IMR-90 (cell line): ENCODE data around the gene CYB561D2. TPM values are rescaled to one million over a fixed set of nuclear protein-coding genes. Genes with fewer than 3 reads are reported as not detected.

Experiments used
- ATAC-seq: fragments of 200-7000 bp; cut with Tn5 transposase; 2 replicates; pipeline ENCODE4 v1.9.1; 2020; ENCODE audit warnings: low read depth, mild to moderate bottlenecking, moderate library complexity
- BruUV-seq: library from RNA; stranded (reverse); fragments of 400-500 nt; replicated peaks from 2 replicates; lab custom pipeline; 2021; lab: Mats Ljungman, UMichigan
- CTCF ChIA-PET: fragments of 300-600 bp; formaldehyde crosslinking; extraction: SDS; loops from one replicate; lab custom pipeline; 2021; ENCODE audit warnings: antibody characterized with exemption; lab: Yijun Ruan, JAX
- POLR2A ChIA-PET: fragments of 300-600 bp; sonication (Branson Sonifier 250); formaldehyde crosslinking; loops from one replicate; lab custom pipeline; 2022; ENCODE audit warnings: antibody characterized with exemption; ENCODE audit not compliant: unreplicated experiment; lab: Charles Lee
- DNase-seq: peaks from one replicate; pipeline ENCODE4 v3.0.0; 2013
- H2AFZ ChIP-seq: replicated peaks from 2 replicates; pipeline ENCODE3; 2013; ENCODE audit warnings: low read length, mild to moderate bottlenecking; ENCODE audit not compliant: poor library complexity
- H2AK5ac ChIP-seq: 2 replicates; pipeline ENCODE4 v1.6.1; 2013; ENCODE audit warnings: low read depth, low read length, inconsistent platforms
- H2AK9ac ChIP-seq: replicated peaks from 2 replicates; pipeline ENCODE3; 2013; ENCODE audit warnings: mild to moderate bottlenecking, low read depth, low read length, moderate library complexity; ENCODE audit not compliant: poor library complexity
- H2BK120ac ChIP-seq: 2 replicates; pipeline ENCODE4 v1.6.1; 2013; ENCODE audit warnings: low read depth, low read length, inconsistent platforms
- H2BK15ac ChIP-seq: 3 replicates; pipeline ENCODE4 v1.6.1; 2013; ENCODE audit warnings: low read depth, low read length, inconsistent platforms
- H2BK20ac ChIP-seq: 2 replicates; pipeline ENCODE4 v1.6.1; 2013; ENCODE audit warnings: low read depth, mild to moderate bottlenecking, inconsistent platforms, low read length, moderate library complexity
- H2BK5ac ChIP-seq: 2 replicates; pipeline ENCODE4 v1.6.1; 2013; ENCODE audit warnings: mild to moderate bottlenecking, low read depth, low read length, inconsistent platforms; ENCODE audit not compliant: poor library complexity, severe bottlenecking
- H3K14ac ChIP-seq: replicated peaks from 2 replicates; pipeline ENCODE4 v1.6.1; 2013; ENCODE audit warnings: low read depth, low read length, inconsistent platforms
- H3K18ac ChIP-seq: 2 replicates; pipeline ENCODE4 v1.6.1; 2013; ENCODE audit warnings: low read depth, low read length, control low read depth
- H3K23ac ChIP-seq: 2 replicates; pipeline ENCODE4 v1.6.1; 2013; ENCODE audit warnings: low read depth, low read length, inconsistent platforms
- H3K27ac ChIP-seq: 2 replicates; pipeline ENCODE4 v1.5.1; 2013; ENCODE audit warnings: mild to moderate bottlenecking, control low read depth, low read length; ENCODE audit not compliant: insufficient read depth
- H3K27me3 ChIP-seq: 2 replicates; pipeline ENCODE4 v1.6.1; 2013; ENCODE audit warnings: low read length; ENCODE audit not compliant: control insufficient read depth, insufficient read depth
- H3K36me3 ChIP-seq: 2 replicates; pipeline ENCODE4 v1.6.1; 2013; ENCODE audit warnings: low read length, mixed read lengths; ENCODE audit not compliant: control insufficient read depth, insufficient read depth
- H3K4ac ChIP-seq: 2 replicates; pipeline ENCODE4 v1.6.1; 2013; ENCODE audit warnings: low read depth, low read length, inconsistent platforms
- H3K4me1 ChIP-seq: 2 replicates; pipeline ENCODE4 v1.6.1; 2013; ENCODE audit warnings: low read length, mixed read lengths; ENCODE audit not compliant: control insufficient read depth, insufficient read depth
- H3K4me2 ChIP-seq: 2 replicates; pipeline ENCODE4 v1.6.1; 2013; ENCODE audit warnings: low read depth, mild to moderate bottlenecking, control low read depth, low read length, moderate library complexity
- H3K4me3 ChIP-seq: 2 replicates; pipeline ENCODE4 v1.5.1; 2013; ENCODE audit warnings: low read depth, mild to moderate bottlenecking, control low read depth, low read length, moderate library complexity; ENCODE audit not compliant: insufficient read depth
- H3K56ac ChIP-seq: 2 replicates; pipeline ENCODE4 v1.6.1; 2013; ENCODE audit warnings: low read length, inconsistent platforms; ENCODE audit not compliant: insufficient read depth; ENCODE audit errors: extremely low read depth
- H3K79me1 ChIP-seq, 2 experiments: 2 replicates each; pipeline ENCODE4 v1.6.1; 2013; ENCODE audit warnings: low read length in 2 of 2, inconsistent platforms in 1 of 2, low read depth in 1 of 2
- H3K9ac ChIP-seq: 2 replicates; pipeline ENCODE4 v1.6.1; 2013; ENCODE audit warnings: low read depth, low read length, control low read depth
- H3K9me1 ChIP-seq: 2 replicates; pipeline ENCODE4 v1.6.1; 2013; ENCODE audit warnings: low read length, inconsistent platforms; ENCODE audit not compliant: insufficient read depth
- H3K9me3 ChIP-seq: 2 replicates; pipeline ENCODE4 v1.6.1; 2013; ENCODE audit warnings: low read length; ENCODE audit not compliant: control insufficient read depth, insufficient read depth
- H4K20me1 ChIP-seq: 2 replicates; pipeline ENCODE4 v1.6.1; 2013; ENCODE audit warnings: low read length, inconsistent platforms; ENCODE audit not compliant: insufficient read depth
- H4K5ac ChIP-seq: 2 replicates; pipeline ENCODE4 v1.6.1; 2013; ENCODE audit warnings: mild to moderate bottlenecking, low read depth, low read length, control low read depth
- H4K8ac ChIP-seq, 2 experiments: 2 replicates each; pipeline ENCODE4 v1.6.1; 2013; ENCODE audit warnings: low read depth in 2 of 2, low read length in 2 of 2, control low read depth in 1 of 2, inconsistent platforms in 1 of 2
- H4K91ac ChIP-seq: 2 replicates; pipeline ENCODE4 v1.6.1; 2013; ENCODE audit warnings: low read depth, low read length, inconsistent platforms; ENCODE audit not compliant: insufficient read depth
- BHLHE40 ChIP-seq: fragments of 150-350 bp; IDR thresholded peaks from 2 replicates; pipeline ENCODE4 v1.6.1; 2016; ENCODE audit warnings: mild to moderate bottlenecking, low read depth, low read length
- MAFK ChIP-seq: IDR thresholded peaks from 2 replicates; pipeline ENCODE4 v1.6.1; 2012; ENCODE audit warnings: low read depth, low read length, improper control_type of control experiment
- MAZ ChIP-seq: IDR thresholded peaks from 2 replicates; pipeline ENCODE4 v1.6.1; 2012; ENCODE audit warnings: low read depth, mild to moderate bottlenecking, low read length, improper control_type of control experiment, moderate library complexity, borderline replicate concordance
- POLR2A ChIP-seq: IDR thresholded peaks from 2 replicates; pipeline ENCODE4 v1.6.1; 2012; ENCODE audit warnings: mild to moderate bottlenecking, low read depth, low read length
- RAD21 ChIP-seq: IDR thresholded peaks from 2 replicates; pipeline ENCODE4 v1.6.1; 2012; ENCODE audit warnings: low read length, improper control_type of control experiment
- RFX5 ChIP-seq: IDR thresholded peaks from 2 replicates; pipeline ENCODE4 v1.8.0; 2012; ENCODE audit warnings: low read depth, mild to moderate bottlenecking, low read length, moderate library complexity
- SMC3 ChIP-seq: fragments of 150-350 bp; IDR thresholded peaks from 2 replicates; pipeline ENCODE4 v1.6.1; 2016; ENCODE audit warnings: low read depth, mild to moderate bottlenecking, antibody characterized with exemption, low read length, moderate library complexity
- USF2 ChIP-seq: fragments of 150-350 bp; IDR thresholded peaks from 2 replicates; pipeline ENCODE4 v1.6.1; 2017; ENCODE audit warnings: mild to moderate bottlenecking, antibody characterized with exemption, low read length, low read depth
- WGBS, 2 experiments: methylation state at CpG; one replicate each; pipeline versions ENCODE4 v1.1.5 to v1.1.7; 2013; ENCODE audit warnings: missing lambda C conversion rate in 2 of 2; ENCODE audit not compliant: insufficient read length in 1 of 2; ENCODE audit errors: extremely low coverage in 2 of 2; 5-methylcytosine and 5-hydroxymethylcytosine counted together
- dilution Hi-C: fragments of 300-500 bp; cut with HindIII; formaldehyde crosslinking; loops from one replicate; pipeline ENCODE4 v1.14.3; 2018; ENCODE audit warnings: low sequenced_read_pairs; ENCODE audit not compliant: unreplicated experiment
- in situ Hi-C: fragments of 300-500 bp; cut with MboI; formaldehyde crosslinking; loops from 3 replicates; pipeline ENCODE4 v1.14.3; 2019; ENCODE audit warnings: low sequenced_read_pairs, inconsistent platforms, mixed read lengths
- intact Hi-C: fragments of 100-400 bp; cut with micrococcal nuclease; formaldehyde crosslinking; loops from 2 replicates; pipeline ENCODE4 v1.10.0; 2022
- polyA plus RNA-seq, 3 experiments: library from polyadenylated mRNA; depleted of rRNA; stranded (reverse); fragments of >200 nt; gene quantifications; 2 replicates each; pipeline ENCODE4 v1.2.3, GENCODE V29; 2012; ENCODE audit warnings: low replicate concordance in 1 of 3
- total RNA-seq: library from RNA; depleted of rRNA; stranded (reverse); fragments of >200 nt; gene quantifications from 2 replicates; pipeline ENCODE4 v1.2.3, GENCODE V29; 2012

CYB561D2 gene
- total and polyA plus RNA-seq, 2 of the 4 experiments (the other 2 are of a cell fraction) = 29.2 to 31.7 TPM

- BruUV-seq = no TSS peak
- H3K27ac ChIP-seq = no peak overlapping the region
- H3K14ac ChIP-seq = no peak overlapping the region
- H2AK9ac ChIP-seq = no peak overlapping the region
- in situ Hi-C loops (no loop called here), dilution Hi-C loops (no loop called here), intact Hi-C loops (no loop called here)
- no peak overlapping the region for H2BK20ac ChIP-seq
- H4K20me1 ChIP-seq = no peaks in the 10 kb centered on the region
- H3K9ac ChIP-seq = no peak overlapping the region
- no peak overlapping the region for H3K56ac ChIP-seq
- H3K27me3 ChIP-seq = peaks cover 56% of the 10 kb centered on the region
- H3K9me1 ChIP-seq = no peaks in the 10 kb centered on the region
- no peak overlapping the region for H3K4ac ChIP-seq
- H3K18ac ChIP-seq = no peak overlapping the region
- H2AFZ ChIP-seq = no peak overlapping the region
- H3K79me1 ChIP-seq = no peaks in the 10 kb centered on the region
- no peaks in the 10 kb centered on the region for H3K36me3 ChIP-seq
- H3K4me3 ChIP-seq = no peak overlapping the region
- H3K4me2 ChIP-seq = no peak overlapping the region
- H4K5ac ChIP-seq = no peak overlapping the region
- no peak overlapping the region for H4K91ac ChIP-seq
- TF ChIP-seq SMC3 = no peak
- no peak for TF ChIP-seq BHLHE40
- TF ChIP-seq USF2 = no peak
- no peak for TF ChIP-seq MAFK
- no peak for TF ChIP-seq RFX5
- TF ChIP-seq MAZ = no peak
- no peak for TF ChIP-seq POLR2A
- no peak for TF ChIP-seq RAD21
- ATAC-seq = no peak; the same call in 1 of the 2 replicates
- no peak overlapping the region for H2BK15ac ChIP-seq
- no peak overlapping the region for H2AK5ac ChIP-seq
- no peak overlapping the region for H2BK120ac ChIP-seq
- no peak overlapping the region for H3K23ac ChIP-seq
- no peak overlapping the region for H2BK5ac ChIP-seq
- no peaks in the 10 kb centered on the region for H3K4me1 ChIP-seq
- WGBS, 2 experiments = no CpG with 5 or more reads among the region's 8 CpGs
- ChIA-PET CTCF (no interaction called here), POLR2A (no interaction called here)
- DNase-seq = no peak
- H3K9me3 ChIP-seq = no peaks in the 10 kb centered on the region
- H4K8ac ChIP-seq = no peak overlapping the region
Observed at GRCh38 chr3:50372349-50372748, 21.7 kb downstream of the CYB561D2 start.
